OCI-LY3 (cell line): ENCODE data around the gene RUNX2.

Experiments
- CTCF ChIP-seq: fragments of 200-600, 300-600 bp; sonication (generic); IDR thresholded peaks from 2 replicates; pipeline ENCODE4 v1.5.1; 2014; ENCODE audit warnings: antibody characterized with exemption, low read length, low read depth
- EZH2phosphoT487 ChIP-seq: fragments of 200-600 bp; shearing (Covaris generic); IDR thresholded peaks from 2 replicates; pipeline ENCODE4 v1.6.1; 2018; ENCODE audit warnings: antibody characterized with exemption, mixed run types, low read depth

DNA sequence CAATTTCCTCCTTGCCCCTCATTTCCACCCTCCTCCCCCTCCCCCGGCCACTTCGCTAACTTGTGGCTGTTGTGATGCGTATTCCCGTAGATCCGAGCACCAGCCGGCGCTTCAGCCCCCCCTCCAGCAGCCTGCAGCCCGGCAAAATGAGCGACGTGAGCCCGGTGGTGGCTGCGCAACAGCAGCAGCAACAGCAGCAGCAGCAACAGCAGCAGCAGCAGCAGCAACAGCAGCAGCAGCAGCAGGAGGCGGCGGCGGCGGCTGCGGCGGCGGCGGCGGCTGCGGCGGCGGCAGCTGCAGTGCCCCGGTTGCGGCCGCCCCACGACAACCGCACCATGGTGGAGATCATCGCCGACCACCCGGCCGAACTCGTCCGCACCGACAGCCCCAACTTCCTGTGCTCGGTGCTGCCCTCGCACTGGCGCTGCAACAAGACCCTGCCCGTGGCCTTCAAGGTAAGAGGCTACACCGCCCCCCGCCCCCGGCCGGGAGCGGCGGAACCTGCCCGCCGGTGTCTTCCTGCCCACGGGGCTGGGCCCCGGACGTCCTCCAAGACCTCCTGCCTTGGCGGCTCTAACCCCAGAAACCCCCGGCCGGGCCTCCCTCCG, 94.5 kb downstream of the RUNX2 start:
- TF ChIP-seq CTCF (no peak), EZH2phosphoT487 (no peak)
